H9 (cell line): ENCODE data around the gene ACYP2. TPM values are rescaled to one million over a fixed set of nuclear protein-coding genes. Genes with fewer than 3 reads are reported as not detected.

Experiments
- DNase-seq: peaks from one replicate; pipeline ENCODE4 v3.0.0-alpha.2; 2017
- H2AFZ ChIP-seq: one replicate; pipeline ENCODE4 v1.6.1; 2013; ENCODE audit warnings: mild to moderate bottlenecking, low read length, control low read depth, moderate library complexity
- H2AK5ac ChIP-seq: 2 replicates; pipeline ENCODE4 v1.6.1; 2013; ENCODE audit warnings: low read length, control low read depth, mixed read lengths; ENCODE audit not compliant: insufficient read length
- H2BK120ac ChIP-seq: one replicate; pipeline ENCODE4 v1.6.1; 2013; ENCODE audit warnings: low read depth, mild to moderate bottlenecking, low read length, control low read depth, inconsistent platforms; ENCODE audit not compliant: poor library complexity, severe bottlenecking
- H2BK12ac ChIP-seq: 2 replicates; pipeline ENCODE4 v1.6.1; 2013; ENCODE audit warnings: low read length, control low read depth, mixed read lengths, low read depth; ENCODE audit not compliant: insufficient read length
- H2BK15ac ChIP-seq: 2 replicates; pipeline ENCODE4 v1.6.1; 2013; ENCODE audit warnings: low read depth, low read length, control low read depth
- H2BK20ac ChIP-seq: one replicate; pipeline ENCODE4 v1.6.1; 2013; ENCODE audit warnings: low read depth, mild to moderate bottlenecking, low read length, control low read depth, inconsistent platforms; ENCODE audit not compliant: poor library complexity, severe bottlenecking
- H2BK5ac ChIP-seq: 2 replicates; pipeline ENCODE4 v1.6.1; 2013; ENCODE audit warnings: low read length, control low read depth, mixed read lengths; ENCODE audit not compliant: insufficient read length
- H3K14ac ChIP-seq: 2 replicates; pipeline ENCODE4 v1.6.1; 2013; ENCODE audit warnings: low read length, control low read depth; ENCODE audit not compliant: insufficient read depth
- H3K18ac ChIP-seq: 2 replicates; pipeline ENCODE4 v1.6.1; 2013; ENCODE audit warnings: low read depth, mild to moderate bottlenecking, mixed read lengths, low read length, control low read depth; ENCODE audit not compliant: insufficient read length
- H3K23ac ChIP-seq: 2 replicates; pipeline ENCODE4 v1.6.1; 2013; ENCODE audit warnings: low read length, control low read depth, mixed read lengths, low read depth; ENCODE audit not compliant: insufficient read length
- H3K23me2 ChIP-seq: 2 replicates; pipeline ENCODE4 v1.6.1; 2013; ENCODE audit warnings: low read depth, mild to moderate bottlenecking, mixed read lengths, low read length, control low read depth; ENCODE audit not compliant: insufficient read length, poor library complexity, severe bottlenecking
- H3K27ac ChIP-seq: 2 replicates; pipeline ENCODE4 v1.5.1; 2013; ENCODE audit warnings: low read length, control low read depth, mixed read lengths, low read depth; ENCODE audit not compliant: insufficient read length
- H3K27me3 ChIP-seq: 2 replicates; pipeline ENCODE4 v1.6.1; 2013; ENCODE audit warnings: low read length, control low read depth, inconsistent platforms; ENCODE audit not compliant: insufficient read depth
- H3K4ac ChIP-seq: 2 replicates; pipeline ENCODE4 v1.6.1; 2013; ENCODE audit warnings: low read depth, mild to moderate bottlenecking, control low read depth, inconsistent platforms, low read length, moderate library complexity
- H3K4me1 ChIP-seq: 2 replicates; pipeline ENCODE4 v1.6.1; 2013; ENCODE audit warnings: low read length, control low read depth, inconsistent platforms; ENCODE audit not compliant: insufficient read depth
- H3K4me2 ChIP-seq: 2 replicates; pipeline ENCODE4 v1.6.1; 2013; ENCODE audit warnings: low read length, control low read depth, mixed read lengths; ENCODE audit not compliant: insufficient read length, insufficient read depth
- H3K56ac ChIP-seq: 2 replicates; pipeline ENCODE4 v1.6.1; 2013; ENCODE audit warnings: low read depth, mild to moderate bottlenecking, mixed read lengths, low read length, control low read depth; ENCODE audit not compliant: insufficient read length
- H3K79me1 ChIP-seq: 2 replicates; pipeline ENCODE4 v1.6.1; 2013; ENCODE audit warnings: low read depth, mild to moderate bottlenecking, moderate library complexity, low read length, control low read depth, inconsistent platforms; ENCODE audit not compliant: insufficient read depth, poor library complexity, severe bottlenecking
- H3K79me2 ChIP-seq: 2 replicates; pipeline ENCODE4 v1.6.1; 2013; ENCODE audit warnings: low read length, control low read depth, inconsistent platforms; ENCODE audit not compliant: insufficient read depth
- H3K9ac ChIP-seq: 2 replicates; pipeline ENCODE4 v1.6.1; 2013; ENCODE audit warnings: low read length, control low read depth, mixed read lengths; ENCODE audit not compliant: insufficient read length; ENCODE audit errors: extremely low read depth
- H3K9me3 ChIP-seq: one replicate; pipeline ENCODE4 v1.6.1; 2013; ENCODE audit warnings: low read depth, low read length, inconsistent platforms; ENCODE audit not compliant: control insufficient read depth
- H3T11ph ChIP-seq: one replicate; pipeline ENCODE4 v1.6.1; 2013; ENCODE audit warnings: mild to moderate bottlenecking, low read length, control low read depth, inconsistent platforms
- H4K20me1 ChIP-seq: one replicate; pipeline ENCODE4 v1.6.1; 2013; ENCODE audit not compliant: control insufficient read depth, insufficient read length, insufficient read depth
- H4K5ac ChIP-seq: 2 replicates; pipeline ENCODE4 v1.6.1; 2013; ENCODE audit warnings: low read depth, mild to moderate bottlenecking, mixed read lengths, low read length, control low read depth; ENCODE audit not compliant: insufficient read length
- H4K8ac ChIP-seq: replicated peaks from 2 replicates; pipeline ENCODE4 v1.6.1; 2013; ENCODE audit warnings: low read length, control low read depth, mixed read lengths, low read depth; ENCODE audit not compliant: insufficient read length
- H4K91ac ChIP-seq: 2 replicates; pipeline ENCODE4 v1.6.1; 2013; ENCODE audit warnings: low read depth, mild to moderate bottlenecking, moderate library complexity, mixed read lengths, low read length, control low read depth; ENCODE audit not compliant: insufficient read length
- H3K27ac Mint-ChIP-seq, 3 experiments: 2 replicates in 2 of 3; 3 replicates in 1 of 3; pipeline ENCODE4 v1.8.0; 2020 to 2021; ENCODE audit warnings: mixed read lengths in 3 of 3, mild to moderate bottlenecking in 1 of 3, moderate library complexity in 1 of 3
- H3K27me3 Mint-ChIP-seq: 2 replicates; pipeline ENCODE4 v1.8.0; 2021; ENCODE audit warnings: low read depth, mild to moderate bottlenecking, moderate library complexity, mixed read lengths
- H3K36me3 Mint-ChIP-seq, 3 experiments: 2 replicates in 2 of 3; 3 replicates in 1 of 3; pipeline ENCODE4 v1.8.0; 2020 to 2021; ENCODE audit warnings: low read depth in 3 of 3, mixed read lengths in 3 of 3; ENCODE audit not compliant: insufficient read depth in 1 of 3
- H3K4me1 Mint-ChIP-seq, 2 experiments: 2 replicates each; pipeline ENCODE4 v1.8.0; 2020; ENCODE audit warnings: mixed read lengths in 2 of 2
- H3K4me3 Mint-ChIP-seq, 2 experiments: 2 replicates in 1 of 2; 3 replicates in 1 of 2; pipeline ENCODE4 v1.8.0; 2020 to 2021; ENCODE audit warnings: mild to moderate bottlenecking in 2 of 2, mixed read lengths in 2 of 2, moderate library complexity in 1 of 2
- H3K9me3 Mint-ChIP-seq, 2 experiments: 2 replicates in 1 of 2; 3 replicates in 1 of 2; pipeline ENCODE4 v1.8.0; 2020; ENCODE audit warnings: mild to moderate bottlenecking in 2 of 2, mixed read lengths in 2 of 2, moderate library complexity in 1 of 2
- WGBS: extraction: QIAGEN DNeasy Blood & Tissue Kit; methylation state at CpG from one replicate; pipeline ENCODE4 v1.1.7; 2013; ENCODE audit warnings: missing lambda C conversion rate, low lambda C conversion rate, mixed read lengths; ENCODE audit not compliant: insufficient read length; ENCODE audit errors: extremely low coverage; 5-methylcytosine and 5-hydroxymethylcytosine counted together
- total RNA-seq: library from RNA; stranded (reverse); gene quantifications from 2 replicates; pipeline ENCODE4 v1.2.1, GENCODE V29; 2021
- TF ChIP-seq, protein P1 (sequence below): fragments of 200-600 bp; sonication (generic); conservative IDR thresholded peaks from 3 replicates; pipeline ENCODE4 v1.8.0; 2021; ENCODE audit warnings: antibody characterized with exemption, mild to moderate bottlenecking

ACYP2 gene
- total RNA-seq, 1 experiment from 2014 or later: 3.2 TPM

DNA sequence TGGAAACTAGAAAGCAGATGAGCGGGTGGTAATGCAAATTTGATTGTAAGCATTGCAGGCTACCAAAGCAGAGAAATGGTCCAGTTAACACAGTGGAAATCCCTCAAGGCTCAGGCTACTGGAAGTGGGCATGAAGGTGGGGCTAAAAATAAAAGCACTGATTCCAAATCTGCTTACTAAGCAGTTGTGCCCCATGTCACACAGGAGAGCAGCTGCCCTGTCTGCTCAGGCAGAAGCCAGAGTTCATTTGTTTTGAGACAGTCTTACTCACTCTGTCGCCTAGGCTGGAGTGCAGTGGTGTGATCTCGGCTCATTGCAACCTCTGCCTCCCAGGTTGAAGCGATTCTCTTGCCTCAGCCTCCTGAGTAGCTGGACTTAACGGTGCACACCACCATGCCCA is 183.1 kb downstream of the ACYP2 start:
- peaks cover 4% of the 10 kb centered on the region for H3K27me3 Mint-ChIP-seq
- DNase-seq: no peak
- H2BK15ac ChIP-seq: no peak overlapping the region
- H3K4me2 ChIP-seq: no peak overlapping the region
- H4K20me1 ChIP-seq: no peaks in the 10 kb centered on the region
- H3K9ac ChIP-seq: no peak overlapping the region
- no peaks in the 10 kb centered on the region for H3K9me3 Mint-ChIP-seq
- no peak overlapping the region for H3K56ac ChIP-seq
- H3K4me1 ChIP-seq: no peaks in the 10 kb centered on the region
- H3K27me3 ChIP-seq: no peaks in the 10 kb centered on the region
- no peak overlapping the region for H3K14ac ChIP-seq
- H3T11ph ChIP-seq: no peak overlapping the region
- H2BK12ac ChIP-seq: no peak overlapping the region
- H2BK5ac ChIP-seq: no peak overlapping the region
- H2AFZ ChIP-seq: no peak overlapping the region
- H3K79me1 ChIP-seq: no peaks in the 10 kb centered on the region
- H3K27ac ChIP-seq: no peak overlapping the region
- no peak overlapping the region for H3K18ac ChIP-seq
- no peak overlapping the region; a peak in 1 of 7 replicates for H3K27ac Mint-ChIP-seq
- no peak overlapping the region for H2AK5ac ChIP-seq
- WGBS: no CpG with 5 or more reads among the region's 5 CpGs
- H3K79me2 ChIP-seq: no peaks in the 10 kb centered on the region; the same call in 1 of the 2 replicates
- peaks cover 5% of the 10 kb centered on the region in 2 experiments for H3K4me1 Mint-ChIP-seq
- H4K5ac ChIP-seq: no peak overlapping the region
- H3K36me3 Mint-ChIP-seq: no peaks in the 10 kb centered on the region
- no peak overlapping the region for H4K8ac ChIP-seq
- no peak overlapping the region for H3K4ac ChIP-seq
- H2BK20ac ChIP-seq: no peak overlapping the region
- no peaks in the 10 kb centered on the region for H3K23me2 ChIP-seq
- H2BK120ac ChIP-seq: no peak overlapping the region
- no peaks in the 10 kb centered on the region for H3K9me3 ChIP-seq
- TF ChIP-seq, protein P1, sequence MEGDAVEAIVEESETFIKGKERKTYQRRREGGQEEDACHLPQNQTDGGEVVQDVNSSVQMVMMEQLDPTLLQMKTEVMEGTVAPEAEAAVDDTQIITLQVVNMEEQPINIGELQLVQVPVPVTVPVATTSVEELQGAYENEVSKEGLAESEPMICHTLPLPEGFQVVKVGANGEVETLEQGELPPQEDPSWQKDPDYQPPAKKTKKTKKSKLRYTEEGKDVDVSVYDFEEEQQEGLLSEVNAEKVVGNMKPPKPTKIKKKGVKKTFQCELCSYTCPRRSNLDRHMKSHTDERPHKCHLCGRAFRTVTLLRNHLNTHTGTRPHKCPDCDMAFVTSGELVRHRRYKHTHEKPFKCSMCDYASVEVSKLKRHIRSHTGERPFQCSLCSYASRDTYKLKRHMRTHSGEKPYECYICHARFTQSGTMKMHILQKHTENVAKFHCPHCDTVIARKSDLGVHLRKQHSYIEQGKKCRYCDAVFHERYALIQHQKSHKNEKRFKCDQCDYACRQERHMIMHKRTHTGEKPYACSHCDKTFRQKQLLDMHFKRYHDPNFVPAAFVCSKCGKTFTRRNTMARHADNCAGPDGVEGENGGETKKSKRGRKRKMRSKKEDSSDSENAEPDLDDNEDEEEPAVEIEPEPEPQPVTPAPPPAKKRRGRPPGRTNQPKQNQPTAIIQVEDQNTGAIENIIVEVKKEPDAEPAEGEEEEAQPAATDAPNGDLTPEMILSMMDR: no peak
- no peak overlapping the region for H3K4me3 Mint-ChIP-seq
- H4K91ac ChIP-seq: no peak overlapping the region
- H3K23ac ChIP-seq: no peak overlapping the region
